CD8-positive, alpha-beta memory T cell (primary cell): ENCODE results near the gene TNFRSF14. TPM values are rescaled to one million over a fixed set of nuclear protein-coding genes. Genes with fewer than 3 reads are reported as not detected.
A peak's percentile ranks its signal among the peaks of the same experiment; 100 is the strongest.

Experiments used
- CTCF ChIA-PET: fragments of 350-600 bp; sonication (Branson Sonifier 250); formaldehyde crosslinking; loops from one replicate; lab custom pipeline; 2021; ENCODE audit warnings: antibody characterized with exemption; lab: Charles Lee
- POLR2A ChIA-PET: fragments of 350-600 bp; sonication (Branson Sonifier 250); formaldehyde crosslinking; loops from one replicate; lab custom pipeline; 2021; ENCODE audit warnings: antibody characterized with exemption; lab: Charles Lee
- DNase-seq, 5 donors: peaks; one replicate each; pipeline versions ENCODE4 v3.0.0 to v3.0.0-alpha.2; 2020 to 2022; ENCODE audit warnings: mixed read lengths in 1 of 5
- H3K27ac ChIP-seq: one replicate; pipeline ENCODE4 v1.7.0; 2013; ENCODE audit warnings: low read depth, mild to moderate bottlenecking, low read length, moderate library complexity
- H3K27me3 ChIP-seq: 2 replicates; pipeline ENCODE4 v1.7.0; 2013; ENCODE audit warnings: low read length, mild to moderate bottlenecking; ENCODE audit not compliant: insufficient read depth, poor library complexity, severe bottlenecking
- H3K36me3 ChIP-seq: 2 replicates; pipeline ENCODE4 v1.7.0; 2013; ENCODE audit warnings: mild to moderate bottlenecking, low read length, moderate library complexity; ENCODE audit not compliant: insufficient read depth
- H3K4me1 ChIP-seq: 2 replicates; pipeline ENCODE4 v1.7.0; 2013; ENCODE audit warnings: mild to moderate bottlenecking, low read length, moderate library complexity; ENCODE audit not compliant: insufficient read depth
- H3K4me3 ChIP-seq: 2 replicates; pipeline ENCODE4 v1.7.0; 2013; ENCODE audit warnings: mild to moderate bottlenecking, low read length
- H3K9me3 ChIP-seq: 2 replicates; pipeline ENCODE4 v1.7.0; 2013; ENCODE audit warnings: mild to moderate bottlenecking, low read length
- H3K27ac Mint-ChIP-seq, 8 donors: one replicate each; pipeline ENCODE4 v1.8.0; 2020 to 2021; ENCODE audit warnings: mixed read lengths in 8 of 8, mild to moderate bottlenecking in 6 of 8, inconsistent platforms in 3 of 8, moderate library complexity in 3 of 8
- H3K27me3 Mint-ChIP-seq, 2 donors: one replicate each; pipeline ENCODE4 v1.8.0; 2020 to 2021; ENCODE audit warnings: mixed read lengths in 2 of 2, mild to moderate bottlenecking in 1 of 2, moderate library complexity in 1 of 2
- H3K36me3 Mint-ChIP-seq, 3 donors: one replicate each; pipeline ENCODE4 v1.8.0; 2020 to 2021; ENCODE audit warnings: mixed read lengths in 3 of 3, inconsistent platforms in 1 of 3, mild to moderate bottlenecking in 1 of 3
- H3K4me1 Mint-ChIP-seq, 3 donors: one replicate each; pipeline ENCODE4 v1.8.0; 2020 to 2021; ENCODE audit warnings: mixed read lengths in 3 of 3, inconsistent platforms in 1 of 3, mild to moderate bottlenecking in 1 of 3
- H3K4me3 Mint-ChIP-seq, 7 donors: one replicate each; pipeline ENCODE4 v1.8.0; 2020 to 2021; ENCODE audit warnings: mixed read lengths in 7 of 7, mild to moderate bottlenecking in 6 of 7, moderate library complexity in 4 of 7, inconsistent platforms in 2 of 7
- H3K9me3 Mint-ChIP-seq, 5 donors: one replicate each; pipeline ENCODE4 v1.8.0; 2020 to 2022; ENCODE audit warnings: mixed read lengths in 5 of 5, mild to moderate bottlenecking in 3 of 5, moderate library complexity in 2 of 5, inconsistent platforms in 1 of 5
- polyA plus RNA-seq: library from polyadenylated mRNA; unstranded; fragments of 300-500 nt; fragmentation: Illumina TruSeq; gene quantifications from one replicate; pipeline ENCODE4 v1.2.3, GENCODE V29; 2021
- total RNA-seq, 2 experiments: library from RNA; stranded (reverse); gene quantifications; one replicate each; pipeline ENCODE4 v1.2.3, GENCODE V29; 2021

Gene TNFRSF14
- total and polyA plus RNA-seq, 3 experiments from 2014 or later, result 51.6 to 168 (median 164) TPM

GRCh38 chr1:2594001-2594640 lies 38.0 kb downstream of the TNFRSF14 start:
- Histone ChIP-seq H3K36me3 (no peaks in the 10 kb centered on the region), H3K27ac (no peak overlapping the region), H3K4me1 (no peaks in the 10 kb centered on the region), H3K27me3 (no peaks in the 10 kb centered on the region), H3K9me3 (no peaks in the 10 kb centered on the region), H3K4me3 (no peak overlapping the region)
- no peak overlapping the region for H3K27ac Mint-ChIP-seq
- ChIA-PET POLR2A (no interaction called here), CTCF (no interaction called here)
- peaks cover 0 to 11% (median 0%) of the 10 kb centered on the region in 3 donors for H3K36me3 Mint-ChIP-seq
- peaks cover 0 to 4% (median 0%) of the 10 kb centered on the region in 3 donors for H3K4me1 Mint-ChIP-seq
- H3K4me3 Mint-ChIP-seq, result no peak overlapping the region
- H3K9me3 Mint-ChIP-seq, result peaks cover 0 to 4% (median 3%) of the 10 kb centered on the region in 5 donors
- H3K27me3 Mint-ChIP-seq, result peaks cover 0 to 1% of the 10 kb centered on the region in 2 donors
- DNase-seq, result peak in 1 of 5 donors; percentile 44

DNA sequence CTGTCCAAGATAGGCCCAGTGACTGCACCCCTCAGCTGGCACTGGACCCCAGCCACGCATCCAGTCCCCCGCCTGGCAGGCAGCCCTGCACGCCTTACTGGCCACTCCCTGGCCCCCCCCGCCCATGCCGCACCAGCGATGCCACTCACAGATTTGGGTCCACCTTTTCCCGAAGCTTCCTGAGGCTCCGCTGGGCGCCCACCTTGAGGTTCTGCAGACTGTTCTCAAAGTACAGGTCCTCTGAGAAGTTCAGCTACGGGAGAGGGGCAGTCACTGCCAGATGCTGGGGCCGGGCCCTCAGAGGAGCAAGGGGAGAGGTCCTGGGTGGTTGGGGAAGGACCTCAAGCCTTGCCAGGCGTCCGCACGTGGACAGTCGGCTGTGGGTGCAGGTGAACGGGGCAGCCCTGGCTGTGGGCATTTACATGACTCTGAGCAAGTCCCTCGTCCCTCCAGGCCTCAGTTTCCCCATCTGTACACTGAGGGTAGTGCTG lies 38.5 kb downstream of the TNFRSF14 start:
- H3K4me3 ChIP-seq, result no peak overlapping the region
- POLR2A ChIA-PET, result no interaction called here
- Mint-ChIP-seq H3K27me3 (peaks cover 0 to 1% of the 10 kb centered on the region in 2 donors), H3K27ac (no peak overlapping the region), H3K9me3 (peaks cover 0 to 4% (median 3%) of the 10 kb centered on the region in 5 donors), H3K36me3 (peaks cover 0 to 6% (median 0%) of the 10 kb centered on the region in 3 donors), H3K4me1 (peaks cover 0 to 4% (median 0%) of the 10 kb centered on the region in 3 donors), H3K4me3 (no peak overlapping the region)
- H3K4me1 ChIP-seq, result no peaks in the 10 kb centered on the region
- H3K27me3 ChIP-seq, result no peaks in the 10 kb centered on the region
- H3K9me3 ChIP-seq, result no peaks in the 10 kb centered on the region
- H3K36me3 ChIP-seq, result no peaks in the 10 kb centered on the region
- peak in 1 of 5 donors; percentile 47 for DNase-seq
- no peak overlapping the region for H3K27ac ChIP-seq
- CTCF ChIA-PET, result no interaction called here

- Histone ChIP-seq H3K9me3 (no peaks in the 10 kb centered on the region), H3K4me1 (no peaks in the 10 kb centered on the region), H3K27ac (no peak overlapping the region), H3K27me3 (no peaks in the 10 kb centered on the region), H3K4me3 (no peak overlapping the region), H3K36me3 (no peaks in the 10 kb centered on the region)
- peaks cover 0 to 1% of the 10 kb centered on the region in 2 donors for H3K27me3 Mint-ChIP-seq
- H3K9me3 Mint-ChIP-seq, result peaks cover 0 to 4% (median 3%) of the 10 kb centered on the region in 5 donors
- peaks cover 0 to 1% (median 0%) of the 10 kb centered on the region in 3 donors for H3K36me3 Mint-ChIP-seq
- H3K4me1 Mint-ChIP-seq, result peaks cover 0 to 4% (median 0%) of the 10 kb centered on the region in 3 donors
- H3K4me3 Mint-ChIP-seq, result no peak overlapping the region
- DNase-seq, result no peak
- H3K27ac Mint-ChIP-seq, result no peak overlapping the region
- ChIA-PET POLR2A (no interaction called here), CTCF (no interaction called here)
These were observed 39.2 kb downstream of the TNFRSF14 start for GRCh38 chr1:2595261-2595811.

GRCh38 chr1:2595812-2596529 lies 39.8 kb downstream of the TNFRSF14 start:
- POLR2A ChIA-PET, result no interaction called here
- no peak overlapping the region for H3K27ac ChIP-seq

DNA sequence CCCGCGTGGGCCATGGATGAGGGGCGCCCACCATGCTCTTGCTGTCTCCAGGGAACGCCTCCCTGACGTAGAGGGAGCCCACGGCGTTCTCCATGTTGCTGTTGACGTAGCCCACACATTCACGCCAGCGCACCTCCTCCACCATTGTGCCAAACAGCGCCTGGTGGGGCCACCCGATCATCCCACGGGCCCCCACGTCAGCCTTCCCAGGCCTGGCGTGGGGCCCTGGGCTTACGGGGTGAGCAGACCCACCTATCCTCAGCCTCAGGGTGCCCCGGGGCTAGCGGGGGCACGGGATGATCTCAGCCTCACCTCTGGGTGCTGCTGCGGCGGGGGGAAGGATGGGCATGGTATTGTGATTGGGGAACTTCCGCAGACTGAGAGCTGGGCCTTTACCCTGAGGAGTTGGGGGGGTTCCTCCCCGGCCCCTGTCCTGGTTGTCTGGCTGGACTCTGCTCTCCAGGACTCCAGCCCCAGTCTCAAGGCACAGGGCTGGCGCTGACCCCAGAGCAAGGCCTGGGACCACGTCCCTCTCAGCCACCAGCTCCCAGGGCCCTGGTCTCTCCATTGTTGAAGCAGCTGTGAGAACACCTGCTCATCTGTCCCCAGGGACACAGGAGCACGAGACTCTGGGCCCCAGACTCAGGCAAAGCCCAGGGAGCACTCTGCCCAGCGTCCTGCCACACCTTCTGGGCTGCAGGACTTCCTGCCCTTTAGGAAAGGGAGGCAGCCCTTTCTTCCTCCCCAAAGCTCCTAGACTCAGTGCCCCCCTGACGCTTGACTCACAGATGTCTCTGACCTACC lies 40.6 kb downstream of the TNFRSF14 start:
- no peaks in the 10 kb centered on the region for H3K36me3 Mint-ChIP-seq

More at GRCh38 chr1:2595812-2596529, 39.8 kb downstream of the TNFRSF14 start:
- no peaks in the 10 kb centered on the region for H3K4me1 ChIP-seq
- peaks cover 0 to 4% (median 0%) of the 10 kb centered on the region in 3 donors for H3K4me1 Mint-ChIP-seq
- H3K27me3 ChIP-seq, result no peaks in the 10 kb centered on the region
- no peaks in the 10 kb centered on the region for H3K36me3 ChIP-seq
- peaks cover 0 to 4% (median 3%) of the 10 kb centered on the region in 5 donors for H3K9me3 Mint-ChIP-seq
- no peak overlapping the region for H3K4me3 Mint-ChIP-seq
- H3K9me3 ChIP-seq, result no peaks in the 10 kb centered on the region
- peak overlapping the region in 1 of 8 donors; percentile 66 for H3K27ac Mint-ChIP-seq
- no peaks in the 10 kb centered on the region for H3K36me3 Mint-ChIP-seq
- CTCF ChIA-PET, result no interaction called here
- peaks cover 0 to 1% of the 10 kb centered on the region in 2 donors for H3K27me3 Mint-ChIP-seq
- no peak for DNase-seq
- H3K4me3 ChIP-seq, result no peak overlapping the region

DNA sequence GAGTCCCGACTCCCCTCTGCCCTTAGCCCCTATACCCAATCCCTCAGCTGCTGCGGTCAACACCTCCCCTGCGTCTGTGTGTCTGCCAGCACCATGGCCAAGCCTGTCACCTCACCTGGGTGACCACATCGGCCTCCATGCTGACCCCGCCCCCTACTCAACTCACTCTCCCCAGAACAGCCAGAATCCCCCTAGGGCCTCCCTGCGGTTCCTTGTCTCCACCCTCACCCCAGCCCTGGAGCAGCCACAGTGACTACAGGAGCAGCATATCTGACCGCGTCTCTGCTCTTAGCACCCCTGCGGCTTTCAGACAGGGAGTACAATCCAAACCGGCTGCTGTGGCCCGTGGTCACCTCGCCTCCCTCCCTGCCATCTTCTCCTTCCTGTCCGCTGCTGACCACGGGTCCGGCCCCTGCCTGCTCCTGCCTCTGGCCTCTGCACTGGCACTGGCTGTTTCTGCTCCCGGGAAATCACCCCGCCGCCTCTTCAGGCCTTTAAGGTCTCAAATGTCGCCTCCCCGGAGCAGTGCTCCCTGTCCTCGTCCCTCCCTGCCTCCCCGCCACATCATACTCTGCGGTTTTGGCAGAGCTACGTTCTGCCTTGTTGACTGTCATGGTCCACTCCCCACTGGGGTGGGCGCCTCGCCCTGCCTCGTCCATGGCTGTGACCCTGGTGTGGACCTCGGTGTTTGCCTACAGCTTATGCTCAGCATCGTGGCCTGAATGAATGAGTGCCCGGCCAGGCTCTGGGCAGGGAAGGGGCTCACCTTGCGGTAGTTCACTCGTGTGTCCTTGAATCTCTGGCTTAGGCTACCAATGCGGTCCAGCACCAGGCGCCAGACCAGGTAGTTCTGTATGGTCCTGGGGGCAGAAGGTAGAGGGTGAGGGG lies 41.5 kb downstream of the TNFRSF14 start:
- CTCF ChIA-PET, result no interaction called here
- Mint-ChIP-seq H3K27me3 (peaks cover 4 to 5% of the 10 kb centered on the region in 2 donors), H3K9me3 (peaks cover 0 to 4% (median 3%) of the 10 kb centered on the region in 5 donors), H3K4me3 (peak overlapping the region in 1 of 7 donors; percentile 37), H3K4me1 (peaks cover 0 to 2% (median 0%) of the 10 kb centered on the region in 3 donors), H3K36me3 (no peaks in the 10 kb centered on the region), H3K27ac (no peak overlapping the region)
- Histone ChIP-seq H3K27ac (no peak overlapping the region), H3K36me3 (no peaks in the 10 kb centered on the region), H3K9me3 (no peaks in the 10 kb centered on the region), H3K4me3 (no peak overlapping the region), H3K4me1 (no peaks in the 10 kb centered on the region), H3K27me3 (no peaks in the 10 kb centered on the region)
- no peak for DNase-seq
- POLR2A ChIA-PET, result interaction anchor here (0.6 kb wide), 1 partner anchor 174 kb away, joined by 3 read pairs; no protein-coding TSS in a partner anchor

More for the DNA sequence above, 40.6 kb downstream of the TNFRSF14 start:
- Histone ChIP-seq H3K36me3 (no peaks in the 10 kb centered on the region), H3K4me3 (no peak overlapping the region), H3K9me3 (no peaks in the 10 kb centered on the region), H3K27ac (no peak overlapping the region), H3K27me3 (no peaks in the 10 kb centered on the region), H3K4me1 (no peaks in the 10 kb centered on the region)
- ChIA-PET CTCF (no interaction called here), POLR2A (interaction anchor here (0.6 kb wide), 1 partner anchor 173 kb away, joined by 3 read pairs; no protein-coding TSS in a partner anchor)
- Mint-ChIP-seq H3K4me1 (peaks cover 0 to 4% (median 0%) of the 10 kb centered on the region in 3 donors), H3K27me3 (peaks cover 0 to 3% of the 10 kb centered on the region in 2 donors), H3K9me3 (peaks cover 0 to 4% (median 3%) of the 10 kb centered on the region in 5 donors), H3K4me3 (peak overlapping the region in 1 of 7 donors; percentile 37), H3K27ac (no peak overlapping the region)
- DNase-seq, result no peak
